GM12865 (cell line): ENCODE measurements around the gene PDCD5.
"Not testable (repeated sequence)": the region's sequence is repeated elsewhere in the genome, so short reads cannot be mapped to it uniquely, and the experiment has no call there.

Experiments used
- DNase-seq: peaks from one replicate; pipeline ENCODE4 v3.0.0; 2010; ENCODE audit warnings: low read depth
- H3K4me3 ChIP-seq: 2 replicates; pipeline ENCODE4 v1.5.1; 2011; ENCODE audit warnings: mild to moderate bottlenecking, low read depth, low read length, control low read depth
- CTCF ChIP-seq: IDR thresholded peaks from 2 replicates; pipeline ENCODE4 v1.5.1; 2011; ENCODE audit warnings: low read length, control low read depth, low read depth, inconsistent platforms; ENCODE audit not compliant: insufficient read depth; ENCODE audit errors: missing control alignments

The PDCD5 gene

DNA sequence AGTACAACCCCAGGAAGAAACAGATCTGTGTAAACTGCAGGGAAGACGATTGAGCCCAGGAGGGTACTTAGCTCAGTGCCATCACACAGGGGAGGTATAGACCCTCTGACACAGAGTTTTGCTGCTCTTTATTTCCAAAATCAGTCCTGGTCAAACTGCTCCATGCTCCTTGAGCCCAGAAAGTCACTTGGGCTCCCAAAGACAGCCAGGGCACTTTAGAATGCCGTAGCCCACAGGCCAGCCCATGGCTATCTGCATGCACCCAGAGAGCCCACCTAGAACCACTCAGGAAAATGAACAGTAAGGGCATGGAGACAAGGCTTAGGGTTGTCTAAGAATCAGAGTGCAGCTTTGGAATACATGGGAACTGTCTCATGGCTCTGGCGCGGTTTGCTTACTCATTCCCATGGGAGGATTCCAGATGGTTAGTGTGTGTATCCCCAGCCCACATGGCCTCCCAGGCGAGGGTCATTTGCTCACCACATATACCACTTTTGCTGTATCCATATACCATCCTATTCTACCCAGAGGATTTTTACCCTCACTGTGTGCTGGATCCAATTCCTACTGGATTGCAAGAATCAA lies 14.7 kb upstream of the PDCD5 start:
- no peak for DNase-seq
- TF ChIP-seq CTCF: no peak
- H3K4me3 ChIP-seq: no peak overlapping the region

DNA sequence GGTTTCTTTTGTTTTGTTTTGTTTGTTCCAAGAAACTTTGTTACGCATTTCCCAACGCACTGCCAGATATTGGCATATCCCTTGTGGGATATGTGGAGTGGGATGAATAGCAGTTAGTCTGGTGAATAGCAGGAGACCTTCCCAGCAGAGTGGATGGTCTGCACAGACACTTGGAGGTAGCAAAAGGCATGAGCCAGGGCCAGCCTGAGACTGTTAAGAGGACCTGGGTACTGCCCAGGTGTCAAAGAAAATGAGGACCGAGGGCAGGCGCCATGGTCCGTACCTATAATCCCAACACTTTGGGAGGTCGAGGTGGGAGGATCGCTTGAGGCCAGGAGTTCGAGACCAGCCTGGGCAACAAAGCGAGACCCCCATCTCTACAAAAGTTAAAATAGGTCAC lies 13.5 kb upstream of the PDCD5 start:
- DNase-seq: no peak
- no peak overlapping the region for H3K4me3 ChIP-seq
- TF ChIP-seq CTCF: no peak

GRCh38 chr19:32570081-32570785 lies 10.8 kb upstream of the PDCD5 start:
- TF ChIP-seq CTCF: peak; percentile 70
- DNase-seq: peak; percentile 63
- H3K4me3 ChIP-seq: no peak overlapping the region

GRCh38 chr19:32571471-32572075 lies 9.4 kb upstream of the PDCD5 start:
- not testable (repeated sequence) for H3K4me3 ChIP-seq, DNase-seq

- not testable (repeated sequence) for H3K4me3 ChIP-seq, DNase-seq
These were observed 8.1 kb upstream of the PDCD5 start for GRCh38 chr19:32572700-32573491.

DNA sequence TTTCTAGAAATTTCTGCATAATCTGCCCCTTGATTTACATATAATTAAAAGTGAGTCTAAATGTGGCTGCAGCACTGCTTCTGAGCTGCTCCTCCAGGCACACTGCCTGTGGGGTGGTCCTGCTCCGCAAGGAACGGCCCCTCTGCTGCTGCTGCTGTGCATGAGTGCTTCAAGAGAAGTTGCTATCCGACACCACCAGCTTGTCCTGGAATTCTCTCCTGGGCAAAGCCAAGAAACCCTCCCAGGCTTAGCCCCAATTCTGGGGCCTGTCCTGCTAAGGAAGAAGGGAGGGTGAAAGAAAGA lies 7.5 kb upstream of the PDCD5 start:
- TF ChIP-seq CTCF: no peak
- no peak for DNase-seq

GRCh38 chr19:32576790-32577189 lies 4.2 kb upstream of the PDCD5 start:
- no peak for DNase-seq
- TF ChIP-seq CTCF: no peak
- no peak overlapping the region for H3K4me3 ChIP-seq

More for the DNA sequence above, 7.5 kb upstream of the PDCD5 start:
- no peak overlapping the region for H3K4me3 ChIP-seq
